Stimulated activated CD4-positive, alpha-beta T cell treated with anti-CD3 and anti-CD28 coated beads, Interleukin-15, amount 100 ng/mL, for 24 hours (primary cell): ENCODE data around the gene IL12RB2.
"Not testable (repeated sequence)": the region's sequence is repeated elsewhere in the genome, so short reads cannot be mapped to it uniquely, and the experiment has no call there.

Experiments
- DNase-seq: peaks from one replicate; pipeline ENCODE4 v3.0.0-alpha.2; 2020

The IL12RB2 gene

DNA sequence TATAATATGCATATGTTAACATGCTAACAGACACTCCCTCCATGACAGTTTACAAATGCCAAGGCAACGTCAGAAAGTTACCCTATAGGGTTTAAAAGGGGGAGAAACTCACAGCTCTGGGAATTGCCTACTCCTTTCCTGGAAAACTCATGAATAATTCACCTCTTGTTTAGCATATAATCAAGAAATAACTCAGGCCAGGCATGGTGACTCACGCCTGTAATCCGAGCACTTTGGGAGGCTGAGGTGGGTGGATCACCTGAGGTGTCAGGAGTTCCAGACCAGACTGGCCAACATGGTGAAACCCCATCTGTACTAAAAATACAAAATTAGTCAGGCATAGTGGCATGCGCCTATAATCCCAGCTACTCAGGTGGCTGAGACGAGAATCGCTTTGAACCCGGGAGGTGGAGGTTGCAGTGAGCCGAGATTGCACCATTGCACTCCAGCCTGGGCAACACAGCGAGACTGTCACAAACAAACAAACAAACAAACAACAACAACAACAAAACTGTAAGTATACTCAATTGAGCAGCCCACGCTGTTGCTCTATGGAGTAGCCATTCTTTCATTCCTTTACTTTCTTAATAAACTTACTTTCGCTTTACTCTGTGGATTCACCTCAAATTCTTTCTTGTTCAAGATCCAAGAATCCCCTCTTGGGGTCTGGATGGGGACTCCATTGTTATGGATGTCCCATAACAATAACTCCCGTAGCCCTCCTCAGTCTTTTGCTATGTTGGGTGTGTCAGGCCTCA, 92.5 kb downstream of the IL12RB2 start:
- DNase-seq: peak; percentile 79

DNA sequence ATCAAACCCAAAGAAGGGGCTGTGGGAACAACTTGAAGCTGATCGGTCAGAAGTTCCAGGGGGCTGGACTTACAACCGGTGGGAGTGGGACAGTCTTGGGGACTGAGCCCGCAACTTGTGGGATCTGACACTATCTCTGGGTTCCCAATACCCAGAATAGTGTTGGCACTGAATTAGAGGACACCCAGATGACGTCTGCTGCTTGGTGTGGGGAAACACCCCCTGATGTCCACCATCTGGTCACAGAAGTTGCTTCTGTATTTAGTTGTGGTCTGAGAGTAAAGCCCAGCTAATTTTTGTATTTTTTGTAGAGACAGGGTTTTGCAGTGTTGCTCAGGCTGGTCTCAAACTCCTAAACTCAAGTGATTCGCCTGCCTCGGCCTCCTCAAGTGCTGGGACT, 93.8 kb downstream of the IL12RB2 start:
- DNase-seq: no peak

DNA sequence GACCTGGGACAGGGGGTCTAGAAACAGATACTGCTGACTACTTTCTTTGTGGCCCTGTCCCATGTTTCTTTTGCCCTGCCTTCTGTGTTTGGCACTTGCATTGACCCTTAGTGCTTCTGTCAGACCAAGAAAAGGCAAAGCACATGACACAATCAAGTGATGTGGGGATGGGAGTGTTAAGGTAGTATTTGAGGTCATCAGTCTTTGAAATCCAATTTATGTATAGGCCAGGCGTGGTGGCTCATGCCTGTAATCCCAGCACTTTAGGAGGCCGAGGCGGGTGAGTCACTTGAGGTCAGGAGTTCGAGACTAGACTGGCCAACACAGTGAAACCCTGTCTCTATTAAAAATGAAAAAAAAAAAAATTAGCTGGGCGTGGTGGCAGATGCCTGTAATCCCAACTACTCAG, 96.5 kb downstream of the IL12RB2 start:
- DNase-seq: peak; percentile 35

DNA sequence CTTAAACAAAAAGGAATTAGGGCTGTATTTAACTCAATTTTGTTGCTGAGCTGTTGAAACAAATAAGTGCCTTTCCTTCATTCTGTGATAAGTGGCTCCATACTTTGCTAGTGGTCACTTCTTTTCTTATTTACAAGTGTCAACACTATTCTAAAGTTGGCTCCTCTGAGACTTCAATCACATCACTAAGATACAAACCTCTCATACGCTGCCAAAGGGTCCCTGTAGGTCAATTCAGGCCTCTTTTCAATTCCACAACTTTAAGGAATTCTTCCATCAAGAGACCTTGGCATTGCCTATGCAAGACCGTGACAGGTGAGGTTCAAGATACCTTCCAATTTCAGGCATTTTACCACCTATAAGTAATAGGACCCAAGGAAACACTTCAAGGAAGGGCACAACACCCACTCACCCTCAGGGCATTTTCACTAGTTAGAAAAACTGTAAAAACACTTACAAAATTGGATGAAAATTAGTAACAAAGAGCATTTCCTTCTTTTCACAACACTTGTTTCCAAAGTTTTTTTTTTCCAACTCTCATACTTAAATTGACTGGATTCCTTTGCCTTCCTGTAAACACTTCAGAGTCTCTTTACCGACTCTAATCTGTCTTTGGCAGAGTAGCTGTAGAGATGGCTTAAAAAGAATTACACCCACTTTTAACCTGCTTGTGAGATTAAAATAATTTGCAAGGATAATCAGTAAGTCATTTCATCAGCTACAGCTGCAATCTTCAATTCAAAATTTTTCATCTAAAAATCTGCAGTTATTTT, 98.0 kb downstream of the IL12RB2 start:
- no peak for DNase-seq

DNA sequence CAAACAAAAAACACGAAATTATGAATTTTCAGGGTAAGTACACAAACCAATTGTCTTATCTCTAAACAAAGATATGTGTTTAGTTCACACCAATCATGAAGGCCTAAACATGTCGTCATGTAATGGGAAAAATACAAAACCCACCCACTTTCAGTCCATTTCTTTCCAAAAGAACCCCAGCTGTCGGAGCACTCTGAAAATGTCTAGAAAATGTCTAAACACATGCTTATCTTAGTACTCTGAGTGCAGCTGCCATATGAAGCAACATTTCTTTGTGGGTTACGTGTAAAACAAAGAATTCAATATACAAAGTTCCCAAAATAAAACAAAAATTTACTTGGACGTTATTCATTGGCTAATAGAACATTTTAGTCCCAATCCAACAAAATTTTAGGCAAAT, 99.8 kb downstream of the IL12RB2 start:
- no peak for DNase-seq

DNA sequence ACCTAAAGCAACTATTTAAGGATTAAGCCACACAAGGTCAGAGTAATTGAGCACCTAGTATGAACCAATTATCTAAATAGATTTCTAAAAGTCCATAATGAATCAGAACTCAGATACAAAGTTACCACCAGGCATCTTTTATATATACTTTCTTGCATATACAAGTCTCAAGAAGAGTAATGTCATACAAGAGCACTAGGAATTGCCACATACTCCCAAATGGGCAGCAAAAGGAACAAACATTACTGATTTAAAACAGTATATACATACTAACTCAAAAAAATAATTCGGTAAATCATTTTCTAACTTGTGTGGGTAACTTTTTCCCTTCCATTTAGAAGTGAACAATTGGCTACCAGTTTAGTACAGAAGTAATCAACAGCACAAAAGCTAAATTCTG, 100.5 kb downstream of the IL12RB2 start:
- no peak for DNase-seq

DNA sequence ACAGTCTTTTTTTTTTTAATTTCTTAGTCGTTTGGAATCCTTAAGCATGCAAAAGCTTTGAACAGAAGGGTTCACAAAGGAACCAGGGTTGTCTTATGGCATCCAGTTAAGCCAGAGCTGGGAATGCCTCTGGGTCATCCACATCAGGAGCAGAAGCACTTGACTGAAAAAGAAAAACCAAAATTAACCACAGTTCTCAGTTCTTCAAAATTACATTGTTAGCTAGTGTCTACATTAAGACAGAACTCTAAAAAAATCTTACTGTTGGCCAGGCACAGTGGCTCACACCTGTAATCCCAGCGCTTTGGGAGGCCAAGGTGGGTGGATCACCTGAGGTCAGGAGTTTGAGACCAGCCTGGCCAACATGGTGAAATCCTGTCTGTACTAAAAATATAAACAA, 105.4 kb downstream of the IL12RB2 start:
- not testable (repeated sequence) for DNase-seq

DNA sequence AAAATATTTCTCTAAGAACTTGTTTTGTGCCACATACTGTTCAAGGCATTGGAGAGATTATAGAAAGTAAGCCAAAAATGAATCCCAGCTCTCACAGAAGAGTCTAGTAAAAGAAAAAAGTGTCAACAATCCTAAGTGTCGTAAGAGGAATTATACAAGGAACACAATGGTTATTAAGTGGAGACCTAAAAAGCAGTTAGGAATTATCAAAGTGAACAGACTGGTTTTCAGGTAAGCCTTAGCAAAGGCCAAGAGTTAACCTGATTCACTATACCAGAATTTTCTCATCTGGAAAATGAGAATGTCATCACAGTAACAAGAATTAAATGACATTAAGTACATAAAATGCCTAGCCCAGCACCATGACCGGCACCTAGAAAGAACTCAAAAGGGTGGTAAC, 106.9 kb downstream of the IL12RB2 start:
- no peak for DNase-seq

DNA sequence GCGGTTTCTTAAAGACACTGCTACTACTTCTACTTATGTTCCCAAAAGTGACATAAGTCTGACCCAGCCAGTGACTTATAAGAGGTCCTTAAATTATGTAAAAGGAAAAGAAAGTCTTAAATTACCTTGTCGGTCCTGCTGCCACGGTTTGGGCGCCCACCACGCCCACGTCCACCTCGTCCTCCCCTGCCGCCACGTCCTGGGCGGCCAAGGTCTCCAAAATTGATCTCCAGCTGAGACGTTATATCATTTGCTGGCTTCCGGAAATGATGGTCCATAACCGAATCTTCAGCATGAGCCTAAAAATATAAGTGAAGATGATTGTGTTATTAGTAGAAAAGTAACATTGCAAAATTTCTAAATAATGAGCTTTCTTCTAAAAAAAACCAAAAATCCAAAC, 107.4 kb downstream of the IL12RB2 start:
- DNase-seq: no peak

DNA sequence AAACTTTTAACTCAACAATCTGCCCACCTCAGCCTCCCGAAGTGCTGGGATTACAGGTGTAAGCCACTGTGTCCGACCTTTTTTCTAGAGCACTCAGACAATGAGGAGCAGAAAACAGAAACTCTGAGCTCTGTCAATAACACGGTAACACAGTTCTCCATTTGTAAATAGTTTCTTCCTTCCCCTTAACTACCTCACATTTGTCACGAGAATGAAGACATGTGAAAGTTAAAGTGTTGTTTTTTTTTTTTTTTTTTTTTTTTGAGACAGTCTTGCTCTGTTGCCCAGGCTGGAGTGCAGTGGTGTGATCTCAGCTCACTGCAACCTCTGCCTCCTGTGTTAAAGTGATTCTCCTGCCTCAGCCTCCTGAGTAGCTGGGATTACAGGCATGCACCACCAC, 110.1 kb downstream of the IL12RB2 start:
- not testable (repeated sequence) for DNase-seq

DNA sequence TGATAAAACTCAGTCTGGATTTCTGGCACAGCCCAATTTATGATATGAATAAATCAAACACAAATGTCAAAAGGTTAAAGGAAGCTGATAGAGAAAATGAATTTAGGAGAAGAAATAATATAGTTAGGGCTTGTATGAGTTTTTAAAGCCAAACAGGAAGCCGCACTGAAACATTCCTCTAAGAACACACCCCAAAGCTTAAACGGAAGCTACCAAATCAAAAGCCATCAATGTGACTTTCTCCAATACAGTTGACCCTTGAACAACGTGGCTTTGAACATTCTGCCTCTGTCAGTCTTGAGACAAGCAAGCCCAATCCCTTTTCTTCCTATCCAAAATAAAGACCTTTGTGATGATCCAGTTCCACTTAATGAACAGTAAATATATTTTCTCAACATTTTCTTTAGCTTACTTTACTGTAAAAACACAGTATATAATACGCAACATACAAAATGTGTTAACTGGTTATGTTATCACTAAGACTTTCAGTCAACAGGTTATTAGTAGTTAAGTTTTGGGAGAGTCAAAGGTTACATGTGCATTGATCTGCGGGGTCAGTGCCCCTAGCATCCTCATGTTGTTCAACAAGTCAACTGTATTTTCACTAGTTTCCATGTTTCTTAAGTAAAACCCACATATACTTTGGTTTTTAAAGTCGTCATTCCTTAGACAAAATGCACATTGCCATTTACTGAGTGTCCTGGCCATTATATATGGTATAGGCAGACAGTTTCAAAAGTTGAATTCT, 111.3 kb downstream of the IL12RB2 start:
- no peak for DNase-seq

DNA sequence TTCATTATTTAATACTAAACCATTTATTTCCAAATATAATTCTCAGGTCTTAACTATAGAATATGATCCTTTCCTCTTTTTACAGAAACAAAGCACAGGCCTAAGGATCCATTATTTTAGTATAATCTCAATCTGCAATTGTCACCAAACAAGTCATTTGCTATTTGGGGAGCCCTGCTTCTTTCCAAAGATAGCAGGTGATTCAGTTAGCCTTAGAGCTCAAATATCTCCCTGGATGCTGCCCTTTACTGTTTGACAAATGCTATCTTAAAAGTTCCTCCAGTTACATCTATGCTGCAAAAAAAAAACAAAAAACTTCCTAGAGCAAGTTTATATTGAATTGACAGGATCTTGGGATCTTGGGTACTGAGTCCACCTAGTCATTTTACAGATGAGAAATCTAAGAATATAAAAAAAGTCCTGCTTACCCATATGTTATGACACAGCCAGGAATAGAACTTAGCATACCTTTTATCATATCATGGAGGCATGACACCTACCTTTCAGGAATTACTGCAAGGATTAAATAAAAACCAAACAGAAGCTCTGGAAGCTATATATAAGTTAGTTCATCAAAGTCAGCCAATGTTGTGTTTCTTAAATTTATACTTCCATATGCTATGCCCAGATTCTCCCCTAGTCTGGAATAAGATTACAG, 113.3 kb downstream of the IL12RB2 start:
- DNase-seq: no peak

DNA sequence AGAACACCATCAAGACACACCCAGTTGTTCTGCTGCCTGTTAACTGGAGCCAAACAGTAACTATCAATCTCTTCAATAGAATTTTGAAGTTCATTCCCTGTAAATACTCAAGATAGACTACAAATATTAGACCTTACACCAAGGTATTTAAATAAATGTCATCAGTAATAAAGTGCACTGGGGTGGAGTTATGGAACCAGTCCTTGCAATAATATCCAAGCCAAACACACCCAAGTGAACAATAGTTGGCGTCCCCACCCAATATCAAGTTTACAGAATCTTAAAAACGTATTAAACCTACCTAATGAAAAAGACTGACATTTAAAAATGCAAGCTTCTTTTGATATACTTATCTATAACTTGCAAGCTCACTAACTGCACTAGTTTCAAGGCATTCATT, 119.8 kb downstream of the IL12RB2 start:
- no peak for DNase-seq

DNA sequence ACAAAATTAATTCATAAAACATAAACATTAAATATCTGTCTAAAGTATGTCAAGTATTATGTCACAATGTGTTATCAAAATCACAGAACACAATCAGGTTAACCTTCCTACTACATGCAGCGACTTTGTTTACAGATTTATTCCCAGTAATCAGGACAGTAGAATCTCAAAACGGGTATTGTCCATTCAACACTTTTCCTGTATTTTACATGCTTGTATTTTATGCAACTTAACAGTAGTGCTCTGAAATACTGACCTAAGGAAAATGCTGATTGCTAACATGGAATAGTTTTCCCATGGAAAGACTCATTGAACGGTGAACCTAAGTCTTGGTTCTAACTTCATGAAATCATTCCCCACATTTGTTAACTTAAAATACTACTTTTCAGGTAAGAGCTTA, 120.3 kb downstream of the IL12RB2 start:
- DNase-seq: no peak

DNA sequence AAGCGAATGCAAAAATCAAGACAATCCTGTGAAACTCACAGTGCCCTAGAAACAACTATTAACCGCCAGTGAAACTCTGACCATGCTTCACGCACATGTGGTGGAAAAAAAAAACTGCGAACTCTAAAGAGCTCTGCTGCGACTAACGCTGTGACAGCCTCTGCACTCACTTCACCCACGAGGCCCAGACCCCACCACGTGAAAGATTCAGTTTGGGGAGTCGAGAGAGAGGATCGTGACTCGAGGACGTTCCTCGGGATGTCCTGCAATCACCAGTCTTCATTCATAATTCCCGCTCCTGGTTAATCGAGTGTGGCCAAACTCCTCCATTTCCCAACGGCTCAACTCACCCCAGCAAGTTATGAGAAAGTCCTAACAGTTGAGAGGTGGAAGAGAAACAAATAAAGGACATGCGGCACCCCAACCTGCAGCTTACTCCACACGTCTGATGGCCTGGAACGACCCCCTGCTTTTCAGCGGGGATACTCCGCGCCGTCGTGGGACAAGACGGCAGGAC, 121.4 kb downstream of the IL12RB2 start:
- DNase-seq: peak; percentile 71

DNA sequence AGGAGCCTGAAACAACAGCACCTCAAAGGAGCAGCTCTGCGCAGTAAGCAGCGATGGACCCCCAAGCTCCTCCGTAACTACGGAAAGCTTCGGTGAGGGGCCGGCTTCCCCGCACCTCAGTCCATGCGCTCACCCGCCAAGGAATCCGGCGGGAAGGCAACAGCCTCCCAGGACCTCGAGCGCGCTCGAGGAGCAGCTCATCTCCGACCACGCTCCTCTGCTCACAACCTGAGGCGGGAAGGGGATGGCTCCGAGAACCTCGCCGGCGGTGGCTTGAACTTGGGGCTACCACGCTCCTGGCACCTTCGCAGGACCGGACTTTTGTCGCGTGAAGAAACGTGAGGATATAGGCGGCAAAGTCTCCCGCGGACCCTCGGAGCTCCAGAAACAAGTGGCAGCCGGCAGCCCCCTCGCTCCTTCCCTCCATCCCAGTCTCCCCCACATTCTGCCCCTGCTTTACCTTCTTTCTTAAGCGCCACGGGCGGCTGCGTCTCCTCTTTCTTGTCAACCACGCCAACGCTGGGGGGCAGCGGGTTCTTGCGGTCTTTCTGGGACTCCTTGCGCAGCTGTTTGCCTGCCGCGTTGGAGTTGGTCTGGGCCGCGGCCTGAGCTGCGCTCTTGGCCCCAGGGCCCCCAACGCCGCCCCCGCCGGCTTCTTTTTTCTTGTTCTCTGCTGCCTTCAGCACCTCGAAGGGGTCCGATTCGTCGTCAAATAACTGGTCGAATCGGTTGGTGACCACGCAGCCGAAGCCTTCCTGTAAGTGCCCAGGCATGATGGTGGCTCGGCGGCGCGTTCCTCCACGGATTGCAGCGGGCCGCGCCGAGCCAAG, 122.1 kb downstream of the IL12RB2 start:
- peak; percentile 53 for DNase-seq

DNA sequence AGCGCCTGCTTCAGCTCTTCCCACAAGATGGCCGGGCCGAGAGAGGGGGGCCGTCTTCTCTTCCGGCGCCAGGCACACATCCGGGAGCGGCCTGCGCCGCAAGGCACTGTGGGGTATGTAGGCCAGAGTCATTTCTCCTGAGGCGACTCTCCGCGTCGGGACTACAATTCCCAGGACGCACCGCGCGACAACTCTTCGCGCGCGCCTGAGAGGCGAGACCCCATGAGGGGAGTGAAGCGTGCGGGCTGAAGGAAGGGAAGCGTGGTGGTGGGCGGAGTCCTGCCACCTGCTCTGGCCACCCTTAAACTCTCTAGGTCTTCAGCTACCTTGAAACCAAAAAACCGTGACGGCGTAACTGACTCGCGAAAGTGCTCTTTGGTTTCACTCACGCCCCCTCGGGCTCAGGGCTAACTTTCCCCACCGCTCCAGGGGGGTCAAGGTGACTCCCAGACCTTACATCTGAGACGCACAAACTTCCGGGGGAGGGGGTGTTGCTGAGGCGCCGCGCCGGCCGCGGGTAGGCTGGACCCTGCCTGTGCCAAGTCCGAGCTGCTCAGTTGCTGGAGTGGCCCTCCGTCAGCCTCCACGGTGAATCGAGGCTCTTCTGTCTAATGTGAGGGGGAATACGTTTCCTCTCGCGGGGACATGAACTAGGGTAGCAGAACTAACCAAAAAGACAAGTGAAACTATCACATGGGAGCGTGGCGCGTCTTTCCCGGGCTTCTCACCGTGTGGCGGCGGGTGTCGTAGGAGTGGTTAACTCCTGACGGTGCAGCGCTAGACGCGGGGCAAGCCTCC, 122.9 kb downstream of the IL12RB2 start, which contains the start of gene SERBP1:
SERBP1 (minus strand) TSS at position 45 of the 798 bp plus-strand sequence. CDS start 102 bp downstream, outside the sequence.
- DNase-seq: peak; percentile 96

DNA sequence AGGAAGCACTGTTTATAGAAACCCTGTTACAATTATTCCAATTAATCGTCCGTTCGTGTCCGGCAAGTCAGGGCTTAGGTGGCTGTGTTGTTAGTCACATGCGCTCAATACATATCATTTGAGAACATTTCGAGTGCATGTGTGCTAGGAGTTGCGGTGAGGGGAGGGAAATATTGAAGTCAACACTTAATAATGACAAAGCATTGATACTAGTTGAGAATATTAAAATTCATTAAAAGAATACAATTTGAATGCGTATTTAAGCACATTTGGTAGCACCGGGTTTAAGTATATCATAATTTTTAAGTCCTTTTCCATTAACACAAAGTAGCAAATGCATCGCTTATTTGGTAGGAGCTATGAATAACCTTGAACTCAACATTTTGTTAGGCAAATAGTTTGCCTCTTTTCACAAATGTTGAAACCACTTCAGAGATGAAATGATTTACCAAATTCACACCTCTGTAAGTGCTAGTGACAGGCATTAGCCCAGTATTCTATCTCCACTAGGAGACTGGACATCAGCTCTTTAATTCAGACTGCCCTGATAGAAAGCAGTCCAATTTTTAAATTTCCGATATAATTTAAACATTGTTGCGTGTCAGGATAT, 123.6 kb downstream of the IL12RB2 start:
- DNase-seq: no peak

DNA sequence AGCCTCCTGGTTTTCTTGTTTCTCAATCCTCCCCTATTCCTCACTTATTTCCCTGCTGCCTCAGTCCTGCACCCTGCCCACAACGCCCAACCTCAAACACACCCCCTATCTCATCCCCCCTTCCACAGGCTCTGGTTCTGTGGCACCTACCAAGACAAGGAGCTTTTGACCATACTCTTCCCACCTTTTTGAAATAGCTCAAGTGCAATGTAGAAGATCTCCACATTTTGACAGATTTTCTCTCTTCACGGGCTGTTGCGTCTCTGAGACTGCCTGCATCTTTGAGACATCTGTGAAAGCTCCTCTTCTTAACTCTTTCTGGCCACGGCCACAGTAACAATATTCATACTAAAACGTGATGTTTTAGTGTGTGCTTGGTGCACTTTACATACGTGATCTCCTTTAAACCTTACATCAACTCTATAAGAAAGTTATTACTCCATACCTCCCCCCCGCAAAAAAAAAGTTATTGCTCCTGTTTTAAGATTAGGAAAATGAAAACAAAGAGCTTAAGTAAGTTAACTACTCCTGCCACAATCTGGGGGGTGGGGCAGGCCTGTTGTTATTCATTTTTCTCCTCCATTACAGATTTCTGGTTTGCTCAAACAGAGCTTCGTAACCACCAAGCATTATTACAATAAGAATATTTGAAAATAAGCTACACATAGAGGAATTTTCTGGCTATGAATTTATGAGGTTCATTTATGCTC, 124.4 kb downstream of the IL12RB2 start:
- no peak for DNase-seq

DNA sequence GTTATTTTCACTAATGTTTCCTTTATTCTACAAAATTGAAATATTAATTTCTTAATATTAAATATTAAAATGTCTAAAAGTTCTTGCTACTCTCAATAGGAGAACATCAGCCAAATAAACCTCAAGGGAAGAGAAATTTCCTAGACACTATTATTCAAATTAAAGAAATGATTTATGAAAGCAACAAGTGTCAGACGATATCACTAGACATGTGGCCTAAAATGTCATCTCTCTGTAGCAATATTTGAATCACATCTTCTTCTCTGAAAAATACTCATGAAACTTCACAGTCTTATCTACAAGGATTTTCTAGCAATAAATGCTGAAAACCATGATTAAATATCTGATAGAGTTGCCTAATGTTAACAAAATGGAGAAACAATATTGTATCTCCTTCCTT, 125.1 kb downstream of the IL12RB2 start:
- no peak for DNase-seq
